Measurements from ENCODE around the gene RAI1.

Gene RAI1

DNA sequence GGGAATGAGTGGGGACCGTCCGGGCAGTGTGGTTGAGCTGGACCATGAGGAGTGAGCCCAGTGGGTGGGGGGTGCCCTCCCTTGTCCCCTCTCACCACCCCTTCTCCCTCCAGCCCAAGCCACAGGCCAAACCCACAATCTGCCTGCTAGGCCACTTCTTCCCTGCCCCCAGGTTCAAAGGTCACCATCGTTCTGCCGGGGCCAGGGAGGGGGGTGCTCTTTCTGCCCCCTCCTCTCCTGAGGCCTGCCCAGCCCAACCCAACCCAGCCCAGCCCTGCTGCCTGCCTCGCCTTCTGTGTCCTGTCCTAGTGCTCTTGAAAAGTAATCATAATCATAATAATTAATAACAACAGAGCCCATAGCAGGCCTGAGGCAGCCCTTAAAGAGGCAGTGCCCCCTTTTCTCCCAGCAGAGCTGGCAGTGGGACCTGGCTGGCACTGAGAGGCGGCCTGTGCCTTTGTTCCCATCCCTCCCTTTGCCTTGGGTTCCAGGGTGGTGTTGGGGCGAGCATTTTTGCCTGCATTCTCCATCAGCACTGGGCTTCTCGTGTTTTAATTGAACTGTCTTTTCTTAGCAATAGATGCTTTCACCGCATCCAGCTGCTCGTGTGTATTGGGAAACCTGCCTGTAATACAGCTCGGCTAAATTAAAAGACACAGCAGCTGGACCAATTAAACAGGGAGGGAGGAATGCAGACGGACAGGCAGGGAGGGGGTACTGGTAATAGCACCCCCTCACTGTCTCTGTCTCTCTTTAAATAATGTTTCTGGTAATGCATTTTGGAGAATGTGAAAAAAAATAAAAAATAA lies 108.8 kb downstream of the RAI1 start:
- DNase-seq: no peak

DNA sequence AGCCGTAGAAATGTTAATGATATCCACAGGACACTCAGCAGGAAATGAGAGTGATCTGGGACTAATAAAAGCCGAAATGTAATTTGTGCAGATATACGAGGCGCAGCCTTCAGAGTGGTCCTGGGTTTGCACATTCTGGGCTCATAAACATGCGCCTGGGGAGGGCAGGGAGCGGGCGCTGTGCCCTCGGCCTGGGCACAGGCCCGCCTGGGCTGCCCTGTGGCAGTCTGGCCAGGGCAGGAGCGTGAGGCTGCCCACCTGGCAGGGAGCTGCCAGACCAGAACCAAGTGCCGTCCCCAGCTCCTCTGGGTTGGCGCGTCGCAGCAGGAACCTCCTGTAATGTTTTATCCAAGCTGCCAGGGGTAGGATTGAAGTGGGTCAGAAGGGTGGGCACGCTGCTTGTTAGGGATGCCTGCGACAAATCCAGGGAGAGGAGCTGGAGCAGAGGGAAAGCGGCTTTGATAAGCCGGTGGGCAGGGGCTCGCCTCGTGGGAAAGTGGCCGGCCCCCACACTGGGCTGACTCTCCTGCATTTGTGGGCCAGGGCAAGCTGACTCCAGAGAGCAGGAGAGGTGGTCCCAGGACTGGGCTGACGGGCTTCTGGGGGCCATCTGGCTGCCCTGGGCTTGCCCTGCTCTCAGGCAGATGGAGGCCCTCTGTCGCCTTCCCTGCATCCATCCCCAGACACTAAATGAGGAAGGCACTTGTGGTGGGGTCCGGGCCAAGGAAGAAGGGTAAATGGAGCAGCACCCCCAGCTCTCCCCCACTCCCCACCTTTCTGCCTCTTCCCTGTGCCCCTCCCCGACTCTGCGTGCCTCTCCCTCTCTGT lies 109.6 kb downstream of the RAI1 start:
- no peak for DNase-seq

DNA sequence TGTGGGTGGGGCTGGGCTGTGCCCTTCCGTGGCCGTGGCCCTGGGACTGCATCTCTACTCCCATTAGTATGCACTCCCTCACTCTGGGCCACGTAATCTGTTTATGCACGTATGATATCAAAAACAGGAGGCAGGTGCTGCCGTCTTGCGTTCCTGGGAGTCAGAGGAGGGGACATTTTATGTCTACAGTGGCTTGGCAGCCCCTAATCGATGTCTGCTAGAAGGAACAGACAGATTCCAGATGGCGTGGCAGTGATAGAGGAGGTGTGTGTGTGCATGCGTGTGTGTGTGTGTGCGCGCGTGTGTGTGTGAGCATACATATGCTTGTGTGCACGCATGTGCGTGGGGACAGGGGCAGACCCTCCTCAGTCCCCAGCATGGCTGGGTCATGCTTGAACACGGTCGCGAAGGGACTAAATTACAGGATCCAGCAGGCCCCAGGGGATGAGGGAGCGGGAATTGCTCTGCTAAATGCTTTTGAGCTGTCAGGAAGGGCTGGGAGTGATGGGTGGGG lies 110.8 kb downstream of the RAI1 start:
- DNase-seq: no peak

DNA sequence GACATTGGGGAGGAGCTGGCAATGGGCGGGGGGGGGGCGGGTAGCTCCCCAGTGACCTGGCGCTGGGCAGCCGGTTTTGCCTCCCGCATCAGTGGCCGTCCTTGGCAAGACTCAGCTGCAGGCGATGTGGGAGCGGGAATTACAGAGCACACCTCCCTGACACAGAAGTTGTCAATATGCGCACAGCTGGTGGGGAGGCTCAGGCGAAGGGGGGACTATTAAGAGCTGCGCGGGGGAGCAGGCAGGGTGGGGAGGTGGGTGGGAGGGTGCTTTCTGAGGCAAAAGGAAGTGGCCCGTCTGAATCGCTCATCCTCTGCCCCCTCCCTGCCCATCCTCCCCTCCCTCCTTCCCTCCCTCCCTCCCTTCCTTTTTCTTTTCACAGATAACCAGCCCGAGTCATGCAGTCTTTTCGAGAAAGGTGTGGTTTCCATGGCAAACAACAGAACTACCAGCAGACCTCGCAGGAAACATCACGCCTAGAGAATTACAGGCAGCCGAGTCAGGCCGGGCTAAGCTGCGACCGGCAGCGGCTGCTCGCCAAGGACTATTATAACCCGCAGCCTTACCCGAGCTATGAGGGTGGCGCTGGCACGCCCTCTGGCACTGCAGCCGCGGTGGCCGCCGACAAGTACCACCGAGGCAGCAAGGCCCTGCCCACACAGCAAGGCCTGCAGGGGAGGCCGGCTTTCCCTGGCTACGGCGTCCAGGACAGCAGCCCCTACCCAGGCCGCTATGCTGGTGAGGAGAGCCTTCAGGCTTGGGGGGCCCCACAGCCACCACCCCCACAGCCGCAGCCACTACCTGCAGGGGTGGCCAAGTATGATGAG lies 111.5 kb downstream of the RAI1 start:
- DNase-seq: peak; percentile 77

DNA sequence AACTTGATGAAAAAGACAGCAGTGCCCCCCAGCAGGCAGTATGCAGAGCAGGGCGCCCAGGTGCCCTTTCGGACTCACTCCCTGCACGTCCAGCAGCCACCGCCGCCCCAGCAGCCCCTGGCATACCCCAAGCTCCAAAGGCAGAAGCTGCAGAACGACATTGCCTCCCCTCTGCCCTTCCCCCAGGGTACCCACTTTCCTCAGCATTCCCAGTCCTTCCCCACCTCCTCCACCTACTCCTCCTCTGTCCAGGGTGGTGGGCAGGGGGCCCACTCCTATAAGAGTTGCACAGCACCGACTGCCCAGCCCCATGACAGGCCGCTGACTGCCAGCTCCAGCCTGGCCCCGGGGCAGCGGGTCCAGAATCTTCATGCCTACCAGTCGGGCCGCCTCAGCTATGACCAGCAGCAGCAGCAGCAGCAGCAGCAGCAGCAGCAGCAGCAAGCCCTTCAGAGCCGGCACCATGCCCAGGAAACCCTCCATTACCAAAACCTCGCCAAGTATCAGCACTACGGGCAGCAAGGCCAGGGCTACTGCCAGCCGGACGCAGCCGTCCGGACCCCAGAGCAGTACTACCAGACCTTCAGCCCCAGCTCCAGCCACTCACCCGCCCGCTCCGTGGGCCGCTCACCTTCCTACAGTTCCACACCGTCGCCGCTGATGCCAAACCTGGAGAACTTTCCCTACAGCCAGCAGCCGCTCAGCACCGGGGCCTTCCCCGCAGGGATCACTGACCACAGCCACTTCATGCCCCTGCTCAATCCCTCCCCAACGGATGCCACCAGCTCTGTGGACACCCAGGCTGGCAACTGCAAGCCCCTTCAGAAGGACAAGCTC lies 112.3 kb downstream of the RAI1 start:
- DNase-seq: no peak

DNA sequence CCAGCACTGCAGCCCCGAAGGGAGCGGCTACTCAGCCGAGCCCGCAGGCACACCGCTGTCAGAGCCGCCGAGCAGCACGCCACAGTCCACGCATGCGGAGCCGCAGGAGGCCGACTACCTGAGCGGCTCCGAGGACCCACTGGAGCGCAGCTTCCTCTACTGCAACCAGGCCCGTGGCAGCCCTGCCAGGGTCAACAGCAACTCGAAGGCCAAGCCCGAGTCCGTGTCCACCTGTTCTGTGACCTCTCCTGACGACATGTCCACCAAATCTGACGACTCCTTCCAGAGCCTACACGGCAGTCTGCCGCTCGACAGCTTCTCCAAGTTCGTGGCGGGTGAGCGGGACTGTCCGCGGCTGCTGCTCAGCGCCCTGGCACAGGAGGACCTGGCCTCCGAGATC lies 113.1 kb downstream of the RAI1 start:
- DNase-seq: no peak

DNA sequence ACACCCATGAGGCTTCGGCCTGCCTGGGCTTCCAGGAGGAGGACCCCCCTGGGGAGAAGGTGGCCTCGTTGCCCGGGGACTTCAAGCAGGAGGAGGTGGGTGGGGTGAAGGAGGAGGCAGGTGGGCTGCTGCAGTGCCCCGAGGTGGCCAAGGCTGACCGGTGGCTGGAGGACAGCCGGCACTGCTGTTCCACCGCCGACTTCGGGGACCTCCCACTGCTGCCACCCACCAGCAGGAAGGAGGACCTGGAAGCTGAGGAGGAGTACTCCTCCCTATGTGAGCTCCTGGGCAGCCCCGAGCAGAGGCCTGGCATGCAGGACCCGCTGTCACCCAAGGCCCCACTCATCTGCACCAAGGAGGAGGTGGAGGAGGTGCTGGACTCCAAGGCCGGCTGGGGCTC lies 114.0 kb downstream of the RAI1 start:
- DNase-seq: no peak

DNA sequence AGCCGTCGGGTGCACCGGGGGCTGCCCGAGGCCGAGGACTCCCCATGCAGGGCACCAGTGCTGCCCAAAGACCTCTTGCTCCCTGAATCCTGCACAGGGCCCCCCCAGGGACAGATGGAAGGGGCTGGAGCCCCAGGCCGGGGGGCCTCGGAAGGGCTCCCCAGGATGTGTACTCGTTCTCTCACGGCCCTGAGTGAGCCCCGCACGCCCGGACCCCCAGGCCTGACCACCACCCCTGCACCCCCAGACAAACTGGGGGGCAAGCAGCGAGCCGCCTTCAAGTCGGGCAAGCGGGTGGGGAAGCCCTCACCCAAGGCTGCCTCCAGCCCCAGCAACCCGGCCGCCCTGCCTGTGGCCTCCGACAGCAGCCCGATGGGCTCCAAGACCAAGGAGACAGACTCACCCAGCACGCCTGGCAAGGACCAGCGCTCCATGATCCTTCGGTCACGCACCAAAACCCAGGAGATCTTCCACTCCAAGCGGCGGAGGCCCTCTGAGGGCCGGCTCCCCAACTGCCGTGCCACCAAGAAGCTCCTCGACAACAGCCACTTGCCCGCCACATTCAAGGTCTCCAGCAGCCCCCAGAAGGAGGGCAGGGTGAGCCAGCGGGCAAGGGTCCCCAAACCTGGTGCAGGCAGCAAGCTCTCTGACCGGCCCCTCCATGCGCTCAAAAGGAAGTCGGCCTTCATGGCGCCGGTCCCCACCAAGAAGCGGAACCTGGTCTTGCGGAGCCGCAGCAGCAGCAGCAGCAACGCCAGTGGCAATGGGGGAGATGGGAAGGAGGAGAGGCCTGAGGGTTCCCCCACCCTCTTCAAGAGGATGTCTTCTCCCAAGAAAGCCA lies 114.9 kb downstream of the RAI1 start:
- DNase-seq: no peak

DNA sequence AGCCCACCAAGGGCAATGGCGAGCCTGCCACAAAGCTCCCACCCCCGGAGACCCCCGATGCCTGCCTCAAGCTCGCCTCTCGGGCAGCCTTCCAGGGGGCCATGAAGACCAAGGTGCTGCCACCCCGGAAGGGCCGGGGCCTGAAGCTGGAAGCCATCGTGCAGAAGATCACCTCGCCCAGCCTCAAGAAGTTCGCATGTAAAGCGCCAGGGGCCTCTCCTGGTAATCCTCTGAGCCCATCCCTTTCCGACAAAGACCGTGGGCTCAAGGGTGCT lies 115.5 kb downstream of the RAI1 start:
- DNase-seq: no peak

DNA sequence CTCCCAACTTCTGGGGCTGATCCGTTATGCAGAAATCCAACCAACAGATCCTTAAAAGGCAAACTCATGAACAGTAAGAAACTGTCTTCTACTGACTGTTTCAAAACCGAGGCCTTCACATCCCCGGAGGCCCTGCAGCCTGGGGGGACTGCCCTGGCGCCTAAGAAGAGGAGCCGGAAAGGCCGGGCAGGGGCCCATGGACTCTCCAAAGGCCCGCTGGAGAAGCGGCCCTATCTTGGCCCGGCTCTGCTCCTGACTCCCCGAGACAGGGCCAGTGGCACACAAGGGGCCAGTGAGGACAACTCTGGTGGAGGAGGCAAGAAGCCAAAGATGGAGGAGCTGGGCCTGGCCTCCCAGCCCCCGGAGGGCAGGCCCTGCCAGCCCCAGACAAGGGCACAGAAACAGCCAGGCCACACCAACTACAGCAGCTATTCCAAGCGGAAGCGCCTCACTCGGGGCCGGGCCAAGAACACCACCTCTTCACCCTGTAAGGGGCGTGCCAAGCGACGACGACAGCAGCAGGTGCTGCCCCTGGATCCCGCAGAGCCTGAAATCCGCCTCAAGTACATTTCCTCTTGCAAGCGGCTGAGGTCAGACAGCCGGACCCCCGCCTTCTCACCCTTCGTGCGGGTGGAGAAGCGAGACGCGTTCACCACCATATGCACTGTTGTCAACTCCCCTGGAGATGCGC lies 116.0 kb downstream of the RAI1 start:
- no peak for DNase-seq

DNA sequence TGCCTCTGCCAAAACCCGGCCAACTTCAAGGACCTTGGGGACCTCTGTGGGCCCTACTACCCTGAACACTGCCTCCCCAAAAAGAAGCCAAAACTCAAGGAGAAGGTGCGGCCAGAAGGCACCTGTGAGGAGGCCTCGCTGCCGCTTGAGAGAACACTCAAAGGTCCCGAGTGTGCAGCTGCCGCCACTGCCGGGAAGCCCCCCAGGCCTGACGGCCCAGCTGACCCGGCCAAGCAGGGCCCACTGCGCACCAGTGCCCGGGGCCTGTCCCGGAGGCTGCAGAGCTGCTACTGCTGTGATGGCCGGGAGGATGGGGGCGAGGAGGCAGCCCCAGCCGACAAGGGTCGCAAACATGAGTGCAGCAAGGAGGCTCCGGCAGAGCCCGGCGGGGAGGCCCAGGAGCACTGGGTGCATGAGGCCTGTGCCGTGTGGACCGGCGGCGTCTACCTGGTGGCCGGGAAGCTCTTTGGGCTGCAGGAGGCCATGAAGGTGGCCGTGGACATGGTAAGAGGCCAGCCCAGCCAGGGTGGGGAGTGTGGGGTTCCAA lies 116.8 kb downstream of the RAI1 start:
- DNase-seq: no peak

DNA sequence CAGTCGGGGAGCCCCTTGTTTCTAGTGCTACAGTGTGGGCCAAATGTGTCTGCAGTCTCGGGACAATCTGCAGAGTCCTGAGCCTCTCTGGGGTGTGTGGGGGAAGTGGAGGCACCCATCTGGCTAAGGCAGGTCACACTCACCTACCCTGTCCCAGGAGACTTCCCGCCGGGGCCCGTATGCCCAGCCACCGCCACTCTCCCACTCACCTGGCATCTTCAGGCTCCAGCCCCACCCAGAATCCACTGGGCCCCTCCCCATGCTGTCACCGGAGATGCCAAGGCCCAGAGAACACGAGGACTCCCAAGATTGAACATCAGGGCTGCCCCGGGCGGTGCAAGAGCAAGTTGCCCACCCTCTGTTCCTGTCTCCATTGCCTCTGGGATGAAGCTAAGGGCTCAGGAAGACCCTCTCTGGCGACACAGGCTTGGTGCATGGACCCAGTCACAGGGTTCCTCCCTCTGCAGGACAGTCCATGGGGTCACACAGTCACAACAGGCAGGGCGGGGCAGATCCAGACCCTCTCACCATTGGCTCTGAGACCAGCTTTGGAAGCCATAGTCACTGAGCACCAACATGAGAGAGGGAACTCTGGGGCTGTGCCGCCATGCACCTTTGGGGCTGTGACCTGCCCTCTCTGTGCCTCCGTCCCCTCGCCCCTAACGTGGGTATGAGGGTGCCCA lies 117.5 kb downstream of the RAI1 start:
- no peak for DNase-seq

DNA sequence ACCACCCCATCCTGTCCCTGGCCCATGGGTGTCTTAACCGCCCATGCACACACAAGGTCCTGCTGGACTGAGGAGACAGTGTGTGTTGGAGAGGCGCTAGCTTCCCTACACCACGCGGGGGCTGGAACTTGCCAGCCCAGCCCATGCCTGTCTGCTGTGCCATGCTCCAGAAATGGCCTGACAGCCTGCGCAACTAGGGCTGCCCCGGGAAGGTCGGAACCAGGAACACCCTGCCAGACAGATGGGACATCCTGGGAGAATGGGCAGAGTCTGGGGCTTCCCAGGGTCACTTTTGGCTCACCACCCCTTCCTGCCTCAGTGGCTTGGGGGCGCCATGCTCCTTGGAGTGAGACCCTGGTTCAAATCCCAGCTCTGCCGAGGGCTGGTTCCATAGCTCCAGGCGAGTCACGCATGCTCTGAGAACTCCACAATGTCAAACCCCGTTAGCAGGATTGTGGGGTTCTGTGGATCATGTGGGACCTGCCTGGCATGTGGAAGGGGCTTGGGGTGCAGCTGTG lies 119.3 kb downstream of the RAI1 start:
- no peak for DNase-seq

DNA sequence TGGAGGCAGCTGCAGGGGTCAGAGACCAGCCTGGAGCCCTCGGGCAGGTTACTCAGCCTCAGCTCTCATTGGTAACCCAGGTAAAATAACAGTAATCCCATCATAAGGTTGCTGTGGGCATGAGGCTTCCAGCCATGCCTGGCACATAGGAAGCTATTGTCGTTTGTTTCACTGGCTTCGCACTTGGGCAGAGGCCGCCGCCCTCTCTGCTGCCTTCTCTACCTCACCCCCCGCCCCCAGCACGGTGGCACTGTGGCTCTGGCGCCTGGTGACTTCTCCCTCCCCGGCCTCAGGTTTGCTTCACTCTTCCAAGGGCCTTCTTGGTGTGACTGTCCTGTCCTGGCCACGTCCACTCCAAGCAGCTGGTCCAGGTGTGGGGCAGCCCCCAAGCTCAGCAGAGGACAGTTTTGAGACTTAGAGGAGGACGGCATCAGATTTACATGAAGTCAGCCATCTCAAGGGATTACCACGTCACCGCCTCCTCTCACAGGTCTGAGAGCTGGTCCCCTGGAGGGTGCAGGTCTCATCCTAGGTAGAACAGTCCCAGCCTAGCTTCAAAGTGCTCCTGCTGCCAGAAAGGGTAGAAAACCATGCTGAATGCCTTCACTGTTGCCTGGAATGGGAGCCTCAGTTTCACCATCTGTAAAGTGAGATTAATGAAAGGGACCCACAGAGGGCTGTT lies 120.7 kb downstream of the RAI1 start:
- no peak for DNase-seq

DNA sequence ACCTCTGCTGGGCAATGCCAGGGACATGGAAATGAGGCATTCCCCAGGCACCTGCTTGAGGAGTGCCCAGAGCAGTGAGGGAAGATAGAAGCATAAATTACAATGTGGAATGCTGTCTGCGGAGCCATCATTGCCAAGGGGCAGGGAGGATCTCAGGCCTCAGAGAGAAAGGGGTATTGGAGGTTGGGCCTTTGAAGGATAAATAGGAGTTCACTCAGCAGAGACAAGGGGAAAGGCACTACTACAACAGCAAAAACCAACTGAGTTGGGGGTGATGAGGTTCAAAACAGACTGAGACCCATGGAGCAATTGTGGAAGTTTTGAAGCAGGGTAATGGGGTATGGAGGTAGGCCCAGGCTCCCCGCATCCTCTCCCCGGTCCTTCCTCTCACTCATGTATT lies 122.7 kb downstream of the RAI1 start:
- no peak for DNase-seq

DNA sequence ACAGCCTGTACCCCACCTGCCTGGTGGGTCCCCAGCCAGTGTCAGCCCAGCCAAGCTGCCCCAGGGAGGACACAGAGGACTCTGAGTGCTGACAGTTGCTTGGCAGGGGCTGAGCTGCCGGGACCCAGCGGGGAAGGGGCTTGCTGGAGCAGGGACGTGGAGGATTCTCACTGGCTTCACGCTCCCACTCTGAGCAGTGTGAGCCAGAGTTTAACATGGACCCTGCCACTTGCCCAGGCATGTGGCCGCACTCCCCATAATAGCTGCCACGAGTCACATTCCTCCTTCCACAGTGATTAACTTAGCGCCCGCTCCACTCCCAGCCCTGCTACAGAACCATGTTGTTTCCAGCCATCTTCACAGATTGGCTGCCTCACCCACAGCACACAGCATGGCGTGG lies 124.3 kb downstream of the RAI1 start:
- no peak for DNase-seq

DNA sequence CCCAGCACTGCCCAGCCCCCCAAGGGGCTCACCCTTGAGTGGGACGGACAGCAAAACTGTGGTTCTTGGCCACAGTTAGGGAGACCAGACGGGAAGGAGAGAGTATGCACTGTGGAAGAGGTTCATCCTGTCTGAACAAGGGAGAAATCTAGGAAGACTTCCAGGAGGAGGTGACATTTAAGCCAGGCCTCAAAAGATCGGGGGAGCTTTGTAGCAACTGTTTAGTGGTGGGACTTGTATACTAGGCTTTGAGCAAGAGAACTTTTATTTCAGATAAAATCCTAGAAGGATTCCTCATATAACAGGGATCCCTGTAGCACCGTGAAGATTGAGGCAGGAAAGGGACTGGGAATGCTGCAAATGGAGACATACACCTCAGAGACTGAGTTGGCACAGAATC lies 124.8 kb downstream of the RAI1 start:
- no peak for DNase-seq

DNA sequence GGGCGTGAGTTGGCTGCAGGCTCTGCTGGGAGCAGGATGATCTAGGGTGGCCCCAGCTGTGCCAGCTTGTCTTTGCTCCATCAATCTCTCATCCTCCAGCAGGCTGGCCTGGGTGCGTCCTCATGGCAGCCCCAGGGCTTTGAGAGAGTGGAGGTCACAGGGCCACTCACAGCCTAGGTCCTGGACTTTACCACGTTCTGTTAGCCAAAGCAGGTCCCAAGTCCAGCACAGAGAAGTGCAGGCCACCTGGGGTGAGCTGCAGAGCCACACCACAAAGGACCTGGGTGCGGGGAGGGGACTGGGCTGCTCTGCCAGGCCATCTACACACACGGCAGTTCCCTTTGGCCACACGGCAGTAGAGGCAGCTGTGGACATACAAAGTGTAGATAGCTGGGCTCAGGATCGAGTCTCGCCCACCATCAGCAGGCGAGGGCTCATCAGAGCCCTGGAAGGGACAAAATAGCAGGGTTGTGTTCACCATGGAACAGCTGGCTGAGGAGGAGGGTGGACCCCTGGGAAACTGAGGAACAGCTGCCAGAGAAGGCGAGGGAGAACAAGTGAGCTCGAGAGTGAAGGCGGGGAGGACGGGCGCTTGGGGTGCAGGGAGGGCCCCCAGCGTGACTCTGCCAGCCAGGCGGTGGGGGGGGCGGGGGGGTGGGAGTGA lies 125.5 kb downstream of the RAI1 start:
- no peak for DNase-seq

DNA sequence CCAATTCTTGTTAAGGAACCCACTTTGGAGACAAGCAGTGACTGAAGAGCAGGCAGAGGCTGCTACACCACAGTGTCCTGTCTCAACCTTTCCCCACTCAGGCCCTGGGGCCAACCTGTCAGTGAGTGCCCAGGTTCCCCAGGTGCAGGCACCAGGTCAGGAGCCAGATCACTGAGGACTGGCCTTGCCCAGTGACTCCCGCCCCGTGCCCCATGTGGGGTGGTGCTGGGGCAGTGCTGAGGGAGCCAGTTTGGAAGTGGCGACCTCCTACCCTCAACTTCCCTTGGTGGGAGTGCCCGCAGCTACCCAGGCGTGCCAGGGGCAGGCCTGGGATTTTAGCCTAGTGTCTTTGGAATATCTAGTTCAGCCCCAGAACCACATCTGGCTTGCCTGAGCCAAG lies 126.2 kb downstream of the RAI1 start:
- DNase-seq: no peak
